GM23248 (cell line): ENCODE measurements around the gene COL23A1. TPM values are rescaled to one million over a fixed set of nuclear protein-coding genes. Genes with fewer than 3 reads are reported as not detected.

Experiments used
- DNase-seq: peaks from one replicate; pipeline ENCODE4 v3.0.0-alpha.2; 2015
- H2AFZ ChIP-seq: fragments of 200-600 bp; sonication (generic); 2 replicates; pipeline ENCODE4 v1.6.1; 2016; ENCODE audit warnings: antibody characterized with exemption
- H3F3A ChIP-seq: fragments of 200-600 bp; sonication (generic); 2 replicates; pipeline ENCODE4 v1.6.1; 2016; ENCODE audit warnings: mild to moderate bottlenecking, antibody characterized with exemption, mixed run types; ENCODE audit not compliant: insufficient read depth
- H3K27ac ChIP-seq: fragments of 200-600 bp; sonication (generic); 2 replicates; pipeline ENCODE4 v1.5.1; 2016; ENCODE audit warnings: mild to moderate bottlenecking
- H3K27me3 ChIP-seq: fragments of 200-600 bp; sonication (generic); replicated peaks from 2 replicates; pipeline ENCODE4 v1.6.1; 2016; ENCODE audit warnings: mild to moderate bottlenecking; ENCODE audit not compliant: insufficient read depth
- H3K36me3 ChIP-seq: fragments of 200-600 bp; sonication (generic); 2 replicates; pipeline ENCODE4 v1.6.1; 2016; ENCODE audit warnings: low read depth, mild to moderate bottlenecking
- H3K4me1 ChIP-seq: fragments of 200-600 bp; sonication (generic); 2 replicates; pipeline ENCODE4 v1.6.1; 2016; ENCODE audit warnings: mild to moderate bottlenecking; ENCODE audit not compliant: insufficient read depth
- H3K4me2 ChIP-seq: fragments of 200-600 bp; sonication (generic); one replicate; pipeline ENCODE4 v1.6.1; 2016; ENCODE audit warnings: mild to moderate bottlenecking; ENCODE audit not compliant: unreplicated experiment
- H3K4me3 ChIP-seq: fragments of 200-600 bp; sonication (generic); 2 replicates; pipeline ENCODE4 v1.5.1; 2016; ENCODE audit warnings: mild to moderate bottlenecking
- H3K79me2 ChIP-seq: fragments of 200-600 bp; sonication (generic); 2 replicates; pipeline ENCODE4 v1.6.1; 2016; ENCODE audit warnings: mild to moderate bottlenecking; ENCODE audit not compliant: insufficient read depth
- H3K9ac ChIP-seq: fragments of 200-600 bp; sonication (generic); 2 replicates; pipeline ENCODE4 v1.6.1; 2016; ENCODE audit warnings: mild to moderate bottlenecking
- H3K9me2 ChIP-seq: fragments of 200-600 bp; sonication (generic); 2 replicates; pipeline ENCODE4 v1.6.1; 2016; ENCODE audit warnings: mixed run types, mild to moderate bottlenecking, moderate library complexity; ENCODE audit not compliant: insufficient read depth
- H3K9me3 ChIP-seq: fragments of 200-600 bp; sonication (generic); one replicate; pipeline ENCODE4 v1.6.1; 2017; ENCODE audit warnings: low read depth
- H4K20me1 ChIP-seq: fragments of 200-600 bp; sonication (generic); 2 replicates; pipeline ENCODE4 v1.6.0; 2016; ENCODE audit not compliant: insufficient read depth
- EZH2 ChIP-seq: fragments of 200-600 bp; sonication (generic); IDR thresholded peaks from 2 replicates; pipeline ENCODE4 v1.6.1; 2018; ENCODE audit warnings: antibody characterized with exemption, mild to moderate bottlenecking; ENCODE audit not compliant: insufficient read depth, poor library complexity, severe bottlenecking
- EZH2phosphoT487 ChIP-seq: fragments of 200-600 bp; sonication (generic); IDR thresholded peaks from 2 replicates; pipeline ENCODE4 v1.6.1; 2018; ENCODE audit warnings: antibody characterized with exemption, moderate library complexity, mild to moderate bottlenecking, low read depth; ENCODE audit not compliant: insufficient read depth
- WGBS, 2 experiments: methylation state at CpG; one replicate each; pipeline ENCODE4 v1.1.6; 2015 to 2017; ENCODE audit warnings: low lambda C conversion rate in 2 of 2, low coverage in 1 of 2; ENCODE audit errors: missing lambda C conversion rate in 2 of 2; 5-methylcytosine and 5-hydroxymethylcytosine counted together
- in situ Hi-C: fragments of 300-500 bp; cut with MboI; formaldehyde crosslinking; loops from 2 replicates; pipeline ENCODE4 v1.15.0; 2020
- polyA plus RNA-seq: library from polyadenylated mRNA; unstranded; fragments of >200 nt; fragmentation: Nextera tagmentation; extraction: Ambion mirVana; gene quantifications from 2 replicates; pipeline ENCODE4 v1.2.1, GENCODE V29; 2016
- total RNA-seq: library from RNA; depleted of rRNA; stranded (reverse); fragments of >200 nt; shearing (Covaris generic); gene quantifications from 2 replicates; pipeline ENCODE4 v1.2.3, GENCODE V29; 2014

Gene COL23A1
- total and polyA plus RNA-seq, 2 experiments from 2014 or later, result not detected

DNA sequence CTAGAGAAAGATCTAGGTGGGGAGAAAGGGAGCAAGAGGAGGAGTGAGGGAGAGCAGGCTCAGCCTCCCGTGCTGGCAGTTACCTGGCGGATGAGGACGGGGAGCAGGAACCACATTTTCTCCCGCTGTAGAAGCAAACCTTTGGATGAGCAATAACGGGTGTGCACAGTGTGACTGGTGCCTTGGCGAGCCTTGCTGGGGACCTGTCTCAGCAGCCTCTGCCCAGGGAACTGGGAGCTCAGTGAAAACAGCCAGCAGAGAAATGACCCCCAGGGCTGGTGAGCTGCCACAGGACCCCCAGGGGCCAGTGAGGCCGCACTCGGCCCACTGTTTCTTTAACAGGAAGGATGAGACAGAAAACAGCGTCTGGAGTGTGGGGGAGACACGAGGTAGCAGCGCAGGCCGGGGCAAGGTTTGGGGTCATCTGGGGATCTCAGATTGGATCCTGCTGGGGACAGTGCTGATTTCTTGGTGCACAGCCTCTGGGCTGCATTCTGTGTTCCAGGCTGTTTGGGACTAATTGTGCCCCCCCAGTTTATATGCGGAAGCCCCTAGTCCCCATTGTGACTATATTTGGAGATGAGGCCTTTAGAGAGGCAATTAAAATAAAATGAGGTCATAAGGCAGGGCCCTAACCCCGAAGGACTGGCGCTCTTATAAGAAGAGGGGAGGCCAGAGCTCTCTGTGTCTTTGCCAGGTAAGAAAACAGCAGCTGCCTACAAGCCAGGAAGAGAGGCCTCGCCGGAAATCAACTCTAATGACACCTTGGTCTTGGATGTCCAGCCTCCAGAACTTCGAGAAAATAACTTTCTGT, 238.8 kb downstream of the COL23A1 start:
- H3K27ac ChIP-seq, result no peak overlapping the region
- H3K27me3 ChIP-seq, result no peaks in the 10 kb centered on the region
- H3K4me3 ChIP-seq, result no peak overlapping the region
- no peaks in the 10 kb centered on the region for H4K20me1 ChIP-seq
- H3K4me1 ChIP-seq, result no peaks in the 10 kb centered on the region
- H3K4me2 ChIP-seq, result no peak overlapping the region
- no peaks in the 10 kb centered on the region for H3K9me3 ChIP-seq
- H2AFZ ChIP-seq, result no peak overlapping the region
- no peak overlapping the region for H3K9ac ChIP-seq
- in situ Hi-C loops, result no loop called here
- no peaks in the 10 kb centered on the region for H3K79me2 ChIP-seq
- no peak for DNase-seq
- H3K36me3 ChIP-seq, result no peaks in the 10 kb centered on the region
- no peak for TF ChIP-seq EZH2
- no peak for TF ChIP-seq EZH2phosphoT487
- H3K9me2 ChIP-seq, result no peaks in the 10 kb centered on the region
- H3F3A ChIP-seq, result no peaks in the 10 kb centered on the region
- WGBS, 2 experiments, result 62 to 63% methylated on average over 18 of the region's 18 CpGs

- no peak for TF ChIP-seq EZH2phosphoT487
- TF ChIP-seq EZH2, result no peak
Observed at GRCh38 chr5:178350361-178351220, 239.6 kb downstream of the COL23A1 start.

DNA sequence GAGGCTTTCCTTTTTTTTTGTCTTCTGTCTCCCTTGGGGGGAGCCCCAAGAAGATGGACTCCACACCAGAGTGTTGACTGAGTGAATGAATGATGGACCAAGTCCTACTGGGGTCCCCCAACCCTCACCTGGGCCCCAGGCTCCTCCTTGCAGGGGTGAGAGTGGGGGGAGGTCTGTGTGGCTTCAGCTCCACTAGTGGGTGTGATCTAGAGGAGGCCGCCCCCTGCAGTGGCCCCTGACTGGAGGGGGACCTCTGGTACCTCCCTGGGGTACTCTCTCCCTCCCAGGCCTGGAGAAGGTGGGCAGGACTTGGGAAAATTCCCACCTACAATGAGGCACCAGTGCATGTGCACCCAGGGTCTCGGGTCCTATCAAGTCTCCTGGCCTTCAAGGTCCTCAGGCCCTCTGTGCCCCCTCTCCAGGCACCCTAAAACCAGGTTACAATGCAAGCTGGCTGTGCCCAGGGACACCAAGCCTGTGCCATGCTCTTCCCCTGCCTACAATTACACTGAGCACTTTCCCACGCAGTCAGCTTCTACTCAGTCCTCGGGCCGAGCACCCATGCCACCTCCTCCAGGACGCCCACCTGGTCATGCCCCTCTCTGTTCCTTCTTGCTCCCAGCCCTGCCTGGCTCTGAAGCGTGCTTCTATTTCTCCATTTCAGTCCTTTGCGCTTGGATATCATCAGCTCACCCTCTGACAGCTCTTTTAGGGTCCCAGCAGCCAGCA, 240.4 kb downstream of the COL23A1 start:
- in situ Hi-C loops, result no loop called here
- Histone ChIP-seq H3K36me3 (no peaks in the 10 kb centered on the region), H3K79me2 (no peaks in the 10 kb centered on the region), H2AFZ (no peak overlapping the region), H3K4me3 (no peak overlapping the region), H3K9me2 (no peaks in the 10 kb centered on the region), H3K9me3 (no peaks in the 10 kb centered on the region), H3K4me1 (no peaks in the 10 kb centered on the region), H3F3A (no peaks in the 10 kb centered on the region), H3K27me3 (no peaks in the 10 kb centered on the region), H3K4me2 (no peak overlapping the region), H4K20me1 (no peaks in the 10 kb centered on the region), H3K27ac (no peak overlapping the region), H3K9ac (no peak overlapping the region)
- WGBS, 2 experiments, result 42 to 56% methylated on average over 8 of the region's 8 CpGs
- DNase-seq, result no peak
- TF ChIP-seq EZH2phosphoT487 (no peak), EZH2 (no peak)

More at GRCh38 chr5:178350361-178351220, 239.6 kb downstream of the COL23A1 start:
- Histone ChIP-seq H3K9ac (no peak overlapping the region), H2AFZ (no peak overlapping the region), H3F3A (no peaks in the 10 kb centered on the region), H3K9me2 (no peaks in the 10 kb centered on the region), H3K4me3 (no peak overlapping the region), H3K36me3 (no peaks in the 10 kb centered on the region), H4K20me1 (no peaks in the 10 kb centered on the region), H3K4me2 (no peak overlapping the region), H3K9me3 (no peaks in the 10 kb centered on the region), H3K27ac (no peak overlapping the region), H3K79me2 (no peaks in the 10 kb centered on the region), H3K4me1 (no peaks in the 10 kb centered on the region), H3K27me3 (no peaks in the 10 kb centered on the region)
- in situ Hi-C loops, result no loop called here
- no peak for DNase-seq
- 68 to 69% methylated on average over 25 to 28 of the region's 28 CpGs for WGBS, 2 experiments

GRCh38 chr5:178349075-178349511, 241.1 kb downstream of the COL23A1 start:
- Histone ChIP-seq H3F3A (no peaks in the 10 kb centered on the region), H3K4me2 (no peak overlapping the region), H4K20me1 (no peaks in the 10 kb centered on the region), H3K4me3 (no peak overlapping the region), H3K9me2 (no peaks in the 10 kb centered on the region), H2AFZ (no peak overlapping the region), H3K79me2 (no peaks in the 10 kb centered on the region), H3K27ac (no peak overlapping the region), H3K4me1 (no peaks in the 10 kb centered on the region), H3K9me3 (no peaks in the 10 kb centered on the region), H3K36me3 (no peaks in the 10 kb centered on the region), H3K27me3 (no peaks in the 10 kb centered on the region), H3K9ac (no peak overlapping the region)
- TF ChIP-seq EZH2phosphoT487 (no peak), EZH2 (no peak)
- in situ Hi-C loops, result no loop called here
- DNase-seq, result no peak
- WGBS, 2 experiments, result 5 to 8% methylated on average over 10 to 13 of the region's 13 CpGs
